Frontal cortex (tissue), 4 donors: ENCODE measurements around the gene ETV6. TPM values are rescaled to one million over a fixed set of nuclear protein-coding genes. Genes with fewer than 3 reads are reported as not detected.
A peak's percentile ranks its signal among the peaks of the same experiment; 100 is the strongest.

Experiments used
- DNase-seq, 2 donors: peaks; one replicate each; pipeline ENCODE4 v3.0.0; 2012; ENCODE audit warnings: low spot score in 2 of 2
- FAIRE-seq: peaks from 2 replicates; lab custom pipeline; 2012; peaks lifted over from hg19 to GRCh38; lab: Jason Lieb, UNC
- total RNA-seq: library from RNA; depleted of rRNA; stranded (reverse); fragments of >200 nt; gene quantifications from one replicate; pipeline ENCODE4 v1.2.3, GENCODE V29; 2014
- donor health status: control.
- donor health status: control.
- donor health status: control.

Gene ETV6
- total RNA-seq, 1 donor from 2014 or later = 2.9 TPM

DNA sequence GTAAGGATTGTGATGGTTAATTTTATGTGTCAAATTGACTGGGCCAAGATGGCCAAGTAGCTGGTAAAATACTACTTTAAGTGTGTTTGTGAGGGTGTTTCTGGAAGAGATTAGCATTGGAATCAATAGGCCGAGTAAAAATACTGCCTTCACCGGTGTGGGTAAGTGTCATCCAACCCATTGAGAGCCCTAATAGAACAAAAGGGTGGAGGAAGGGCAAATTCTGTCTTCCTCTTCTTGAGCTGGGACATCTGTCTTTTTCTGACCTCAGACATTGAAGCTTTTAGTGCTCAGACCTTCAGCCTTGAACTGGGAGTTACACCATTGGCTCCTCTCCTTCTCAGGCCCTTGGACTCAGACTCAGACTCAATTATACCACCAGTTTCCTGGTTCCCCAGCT lies 8.0 kb upstream of the ETV6 start:
- DNase-seq = no peak
- FAIRE-seq = no peak

DNA sequence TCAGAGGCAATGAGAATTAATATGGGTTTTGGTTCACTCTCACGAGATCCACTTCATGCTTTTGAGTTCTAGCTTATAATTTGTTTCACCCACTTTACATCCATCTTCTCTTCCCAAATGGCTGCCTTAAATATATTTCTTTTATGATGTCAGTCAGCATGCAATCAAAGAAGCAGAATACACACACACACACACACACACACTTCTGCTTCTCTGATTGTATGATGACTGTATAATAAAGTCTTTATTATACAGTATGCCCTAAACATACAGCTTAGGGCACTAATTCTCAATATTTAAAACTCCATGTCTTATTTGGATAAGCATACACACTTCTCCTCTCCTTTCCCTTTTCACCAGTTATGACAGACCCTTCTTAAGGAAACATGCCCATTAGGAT lies 6.7 kb upstream of the ETV6 start:
- DNase-seq = no peak
- no peak for FAIRE-seq

DNA sequence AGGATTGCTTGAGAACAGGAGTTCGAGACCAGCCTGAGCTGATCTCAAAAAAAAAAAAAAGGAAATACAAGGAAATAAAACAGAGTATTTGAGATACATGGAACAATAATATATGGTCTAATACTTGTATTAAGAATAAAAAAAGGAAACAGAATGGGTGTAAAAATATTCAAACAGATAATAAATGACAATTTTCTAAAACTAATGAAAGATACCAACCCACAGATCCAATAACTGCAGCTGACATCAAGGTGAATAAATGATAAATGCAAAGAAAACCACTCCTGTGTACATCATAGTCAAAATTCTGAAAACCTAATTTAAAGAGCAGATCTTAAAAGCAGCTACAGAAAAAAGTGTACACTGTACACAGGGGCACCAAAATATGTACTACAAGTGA lies 4.1 kb upstream of the ETV6 start:
- DNase-seq = no peak
- no peak for FAIRE-seq

DNA sequence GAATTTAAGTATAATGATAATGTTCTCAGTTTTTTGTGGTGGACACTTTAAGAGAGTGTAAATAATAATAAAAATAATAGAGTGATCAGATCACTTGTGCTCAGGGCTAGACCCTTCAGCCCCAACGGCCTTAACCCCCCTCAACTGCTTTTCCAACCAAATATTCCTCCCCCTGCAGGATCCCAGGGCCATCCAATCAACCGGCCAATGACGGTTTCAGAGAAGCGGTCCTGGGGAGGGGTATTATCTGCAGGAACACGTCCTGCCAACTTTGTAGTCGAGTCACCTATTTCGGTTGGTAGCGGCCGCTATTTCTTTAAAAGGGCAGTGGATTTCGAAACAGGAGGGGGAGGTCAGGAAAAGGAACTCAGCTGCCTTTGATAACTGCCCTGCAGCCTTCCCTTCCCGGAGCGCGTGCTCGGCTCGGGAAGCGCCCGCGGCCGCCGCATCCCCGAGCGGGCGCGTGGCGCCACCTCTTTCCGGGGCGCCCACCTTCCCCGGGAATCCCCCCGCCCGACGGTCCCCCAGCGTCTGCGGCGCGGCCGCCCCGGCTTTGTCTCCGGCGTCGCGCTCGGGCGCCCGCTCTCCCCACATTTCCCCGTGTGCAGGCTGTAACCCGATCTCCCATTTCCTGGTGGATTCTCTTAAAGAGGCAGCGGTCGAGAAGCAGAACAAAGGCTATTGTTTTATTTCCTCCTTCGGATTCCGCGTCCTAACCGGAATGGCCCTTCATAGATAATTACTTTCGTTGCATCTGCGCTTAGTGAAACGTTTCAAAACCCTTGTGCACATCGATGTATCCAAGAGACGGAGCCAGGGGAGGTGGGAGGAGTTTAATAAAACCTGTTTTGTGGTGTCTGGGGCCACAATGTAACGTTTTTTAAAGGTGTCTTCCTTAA lies 711 bp upstream of the ETV6 start:
- FAIRE-seq (no peak), DNase-seq (peak; percentile 75 to 80)

DNA sequence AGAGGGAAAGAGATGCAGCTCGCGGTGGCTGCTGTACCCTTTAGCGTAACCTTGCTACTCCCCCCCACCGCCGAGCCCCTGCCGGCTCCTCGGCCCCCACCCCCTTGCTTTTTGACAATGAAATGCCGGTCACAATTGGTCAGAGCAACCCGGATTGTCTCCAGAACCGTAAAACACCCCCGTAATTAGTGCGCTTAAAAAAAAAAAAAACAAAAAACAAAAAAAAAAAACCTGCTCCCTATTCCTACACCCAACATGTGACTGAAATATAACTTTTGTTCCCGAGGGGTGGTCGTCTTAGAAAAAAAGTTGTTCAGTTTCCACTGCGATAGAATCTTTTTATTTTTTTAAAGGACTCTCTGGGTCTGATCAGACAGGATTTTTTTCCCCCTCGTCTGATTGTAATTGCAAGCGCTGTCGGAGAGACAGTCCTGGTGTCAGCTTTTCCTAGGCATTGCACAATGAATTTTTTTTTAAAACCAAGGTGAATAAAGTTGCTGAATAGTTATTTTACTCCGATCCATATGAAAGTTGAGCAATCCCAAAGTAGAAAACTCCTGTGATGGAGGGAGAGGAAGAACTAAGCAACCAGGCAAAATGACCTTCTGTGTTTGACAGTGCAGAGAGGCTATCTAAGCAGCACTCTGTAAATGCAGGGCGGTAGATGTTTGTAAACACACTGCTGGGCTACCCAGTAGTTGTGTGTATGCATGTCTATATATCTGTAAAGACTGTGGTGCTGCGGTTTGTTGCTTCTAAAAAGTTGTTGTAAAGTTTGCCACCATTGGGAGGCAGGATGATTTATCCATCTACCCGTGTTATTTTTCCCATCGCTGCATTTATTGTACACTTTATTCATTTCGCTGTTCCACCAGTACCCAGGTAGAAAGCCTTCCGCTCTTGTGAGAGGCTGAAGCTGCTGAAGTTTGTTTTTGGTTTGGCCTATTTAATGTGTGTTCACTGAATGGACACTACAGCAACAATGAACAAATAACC lies 1.1 kb downstream of the ETV6 start:
- DNase-seq (peak in 1 of 2 donors; percentile 41), FAIRE-seq (no peak)

- no peak for FAIRE-seq
Observed at GRCh38 chr12:11651381-11651780, 1.9 kb downstream of the ETV6 start.

DNA sequence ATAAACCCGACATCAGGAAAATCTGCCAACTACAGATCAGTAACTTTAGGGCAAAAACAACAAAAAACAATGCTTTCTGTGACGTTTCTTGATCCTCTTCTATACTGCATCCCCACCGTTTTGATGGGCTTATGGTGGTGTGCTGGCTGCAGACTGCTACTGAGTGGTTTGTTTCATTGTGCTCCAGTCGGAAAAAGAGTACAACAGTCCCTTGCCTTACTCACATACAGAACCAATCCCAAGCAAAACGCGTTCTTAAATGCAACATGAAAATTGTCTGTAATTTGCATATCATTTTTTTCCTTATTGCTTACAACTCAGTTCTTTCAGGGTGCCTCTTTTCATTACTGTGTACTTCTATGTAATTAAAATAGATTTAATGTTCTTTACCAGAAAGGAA lies 2.3 kb downstream of the ETV6 start:
- FAIRE-seq (no peak), DNase-seq (no peak)

More at GRCh38 chr12:11651381-11651780, 1.9 kb downstream of the ETV6 start:
- DNase-seq = no peak

DNA sequence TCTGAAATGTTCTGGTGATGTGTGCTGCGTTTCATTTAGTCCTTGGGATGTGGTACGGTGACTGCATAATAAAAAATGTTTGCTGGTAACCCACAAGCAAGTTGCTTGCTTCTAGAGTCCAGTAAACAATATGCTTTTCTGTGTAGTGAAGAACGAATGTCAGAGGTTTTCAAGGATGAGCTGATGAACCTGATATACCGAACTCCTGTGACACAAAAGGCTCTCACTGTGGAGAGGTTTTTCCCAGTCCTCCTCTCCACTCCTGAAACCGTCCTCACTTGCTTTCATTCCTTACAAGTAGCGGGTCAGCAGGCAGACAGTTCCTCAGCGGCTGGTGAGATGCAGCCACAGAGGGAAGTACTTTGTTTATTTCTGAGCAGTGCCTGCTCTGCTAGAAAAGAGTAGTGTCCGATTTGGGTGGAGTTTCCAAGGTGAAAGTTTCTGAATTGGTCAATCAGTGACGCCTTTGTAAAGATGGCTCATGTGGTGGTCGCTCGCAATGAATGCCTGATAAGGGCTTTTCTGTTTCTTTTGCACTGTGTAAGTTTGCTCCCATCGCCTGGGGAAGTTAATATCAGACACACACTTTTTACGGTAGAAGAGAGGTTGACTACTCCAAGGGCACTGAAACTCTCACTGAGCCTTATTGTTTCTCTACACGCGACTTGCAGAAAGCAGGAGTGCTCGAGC lies 3.0 kb downstream of the ETV6 start:
- FAIRE-seq (no peak), DNase-seq (no peak)

GRCh38 chr12:11653215-11653753 lies 3.8 kb downstream of the ETV6 start:
- no peak for DNase-seq
- no peak for FAIRE-seq

DNA sequence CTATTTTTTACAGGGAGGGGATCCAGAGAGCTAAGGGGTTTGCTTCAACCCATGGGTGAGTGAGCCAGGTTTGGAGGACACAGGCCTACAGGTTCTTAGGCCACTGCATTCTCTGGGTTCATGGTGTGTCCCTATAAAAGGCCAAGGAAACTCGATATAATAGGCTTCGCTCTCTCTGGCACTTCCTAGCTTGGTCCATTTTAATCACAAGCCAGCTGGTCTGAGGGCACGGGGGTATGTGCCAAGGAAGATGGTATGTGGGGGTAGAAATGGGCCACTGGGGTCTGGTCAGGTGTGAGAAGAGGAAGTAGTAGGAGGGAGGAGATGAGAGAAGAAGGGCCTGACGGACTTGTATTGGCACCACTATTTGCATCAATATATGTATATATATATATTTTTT lies 4.9 kb downstream of the ETV6 start:
- FAIRE-seq (no peak), DNase-seq (no peak)

DNA sequence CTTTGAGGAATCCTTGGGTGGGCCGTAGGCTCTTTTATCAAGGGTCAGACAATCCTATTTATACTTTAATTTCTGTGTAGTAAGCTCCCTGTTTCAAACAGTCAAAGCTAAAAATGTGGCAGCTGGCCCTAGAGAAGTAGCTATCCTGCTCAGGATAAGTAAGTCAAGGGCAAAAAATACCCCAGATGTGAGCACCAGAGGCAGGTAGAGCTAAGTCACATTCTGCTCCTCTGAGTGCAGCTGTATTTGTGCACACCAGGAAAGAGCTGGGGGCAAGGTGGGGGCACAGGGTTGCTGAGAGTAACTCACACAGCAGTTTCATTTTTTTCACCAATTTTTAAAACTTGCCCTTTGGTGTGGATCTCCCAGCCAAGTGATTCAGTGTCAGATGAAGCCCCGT lies 5.3 kb downstream of the ETV6 start:
- DNase-seq (no peak), FAIRE-seq (no peak)

DNA sequence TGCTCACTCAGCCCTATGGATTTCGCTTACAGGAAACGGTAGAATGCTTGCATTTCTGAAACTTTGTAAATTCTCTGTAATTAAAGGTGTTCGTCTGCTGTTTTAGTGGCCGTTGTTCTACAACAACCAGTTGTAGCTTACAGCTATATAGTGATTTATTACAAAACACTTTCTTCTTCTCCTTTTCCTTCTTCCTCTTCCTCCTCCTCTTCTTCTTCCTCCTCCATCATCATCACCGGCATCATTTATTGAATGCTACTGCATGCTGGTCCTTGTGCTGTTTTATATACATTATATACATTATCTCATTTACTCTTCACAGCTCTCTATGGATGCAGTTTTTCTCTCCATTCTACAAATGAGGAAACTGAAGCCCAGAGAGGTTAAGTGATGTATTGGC lies 6.4 kb downstream of the ETV6 start:
- no peak for DNase-seq
- FAIRE-seq = no peak

GRCh38 chr12:11656550-11656949 lies 7.1 kb downstream of the ETV6 start:
- DNase-seq (no peak), FAIRE-seq (no peak)

GRCh38 chr12:11657511-11657910 lies 8.0 kb downstream of the ETV6 start:
- FAIRE-seq (no peak), DNase-seq (no peak)

DNA sequence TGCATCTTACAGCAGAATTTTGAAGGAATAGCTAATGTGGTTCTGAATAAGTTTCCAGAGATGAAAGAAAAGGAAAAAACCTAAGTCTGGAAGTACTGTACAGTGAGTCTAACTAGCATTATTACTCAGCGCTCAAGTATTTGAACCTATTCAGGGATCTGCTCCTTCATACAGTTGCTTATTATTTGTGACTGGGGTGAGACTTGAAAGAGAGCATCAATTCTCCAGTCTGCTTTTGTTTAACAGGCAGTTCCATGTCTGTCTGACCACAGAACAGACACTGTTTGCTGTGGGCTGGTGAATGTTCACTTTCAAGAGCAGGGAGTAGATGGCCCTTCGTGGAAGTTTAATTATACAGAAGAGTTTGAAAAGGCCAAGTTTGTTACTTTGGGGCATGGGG lies 9.3 kb downstream of the ETV6 start:
- FAIRE-seq = no peak
- DNase-seq = no peak

DNA sequence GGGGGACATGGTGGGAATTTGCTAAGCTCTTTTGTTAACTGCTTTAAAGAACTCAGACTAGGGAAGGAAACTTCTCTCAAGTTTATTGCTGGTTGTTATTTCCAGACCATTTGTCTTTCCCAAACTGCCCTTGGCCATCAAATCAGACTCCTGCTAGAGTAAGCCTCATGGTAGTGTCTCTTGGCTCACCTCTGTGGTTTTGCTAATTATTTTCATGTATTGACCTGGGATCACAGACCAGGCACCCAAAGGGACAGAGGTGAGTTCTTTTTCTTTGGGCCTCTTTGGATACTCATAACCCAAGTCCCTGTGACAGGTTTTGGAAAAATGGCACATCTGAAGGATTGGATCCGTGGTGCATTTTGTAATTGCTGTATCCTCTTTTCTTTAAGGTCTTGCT lies 11.2 kb downstream of the ETV6 start:
- DNase-seq (no peak), FAIRE-seq (no peak)

DNA sequence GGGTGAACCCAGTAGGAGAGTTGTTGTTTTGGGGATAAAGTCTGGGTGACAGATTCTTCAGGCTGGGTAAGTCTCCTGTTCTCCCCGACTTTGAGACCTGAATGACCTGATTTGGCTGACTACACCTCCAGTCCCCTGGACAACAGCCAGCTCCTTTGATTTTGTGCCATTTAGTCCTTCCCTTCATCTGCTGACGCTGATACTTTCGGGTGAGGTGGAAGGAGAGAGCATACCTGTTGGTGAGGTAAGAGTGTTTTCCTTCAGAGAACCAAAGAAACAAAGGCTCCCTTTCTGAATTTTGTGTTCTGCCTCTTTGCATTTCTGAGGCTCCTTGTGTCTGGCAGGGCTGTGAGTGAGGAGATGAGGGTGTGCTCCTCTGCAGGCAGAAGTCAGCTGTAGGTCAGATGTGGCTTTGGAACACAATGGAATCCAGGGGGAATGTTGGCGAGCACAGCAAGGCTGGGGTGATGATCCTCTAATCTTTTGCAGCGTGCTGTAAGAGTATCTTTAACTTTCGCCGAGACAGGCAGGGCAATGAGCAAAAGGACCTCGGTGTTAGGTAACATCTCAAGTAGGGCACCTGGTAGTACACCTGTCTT lies 12.1 kb downstream of the ETV6 start:
- no peak for DNase-seq
- FAIRE-seq = no peak

- DNase-seq = no peak
- no peak for FAIRE-seq
Observed at GRCh38 chr12:11662369-11662768, 12.9 kb downstream of the ETV6 start.

- FAIRE-seq (no peak), DNase-seq (no peak)
Observed at GRCh38 chr12:11663130-11663529, 13.7 kb downstream of the ETV6 start.

GRCh38 chr12:11664101-11664500 lies 14.6 kb downstream of the ETV6 start:
- DNase-seq (no peak), FAIRE-seq (no peak)
